Endothelial cell of umbilical vein (primary cell): ENCODE data around the gene AK5. TPM values are rescaled to one million over a fixed set of nuclear protein-coding genes. Genes with fewer than 3 reads are reported as not detected.

Source experiments
- BruUV-seq: library from RNA; stranded (reverse); fragments of 400-500 nt; replicated peaks from 2 replicates; lab custom pipeline; 2021; lab: Mats Ljungman, UMichigan
- CTCF ChIA-PET: fragments of 300-600, 350-600 bp; sonication (Branson Sonifier 250); formaldehyde crosslinking; loops from one replicate; lab custom pipeline; 2021; ENCODE audit warnings: antibody characterized with exemption, inconsistent platforms; lab: Charles Lee
- POLR2A ChIA-PET: fragments of 300-600, 350-600 bp; sonication (Branson Sonifier 250); formaldehyde crosslinking; loops from one replicate; lab custom pipeline; 2021; ENCODE audit warnings: antibody characterized with exemption, inconsistent platforms; lab: Charles Lee
- DNase-seq: peaks from one replicate; pipeline ENCODE4 v3.0.0-alpha.2; 2011; ENCODE audit warnings: low read depth, low spot score
- FAIRE-seq: peaks from 2 replicates; lab custom pipeline; 2011; peaks lifted over from hg19 to GRCh38; lab: Jason Lieb, UNC
- H2AFZ ChIP-seq: 2 replicates; pipeline ENCODE4 v1.6.0; 2012; ENCODE audit warnings: low read depth, low read length, control low read depth, inconsistent platforms
- H3K27ac ChIP-seq: 2 replicates; pipeline ENCODE4 v1.5.1; 2011; ENCODE audit warnings: low read depth, mild to moderate bottlenecking, control low read depth, low read length, moderate library complexity; ENCODE audit not compliant: insufficient read depth
- H3K27me3 ChIP-seq, 2 experiments: 2 replicates each; pipeline versions ENCODE4 v1.6.0 to v1.6.1; 2011; ENCODE audit warnings: low read length in 2 of 2, mixed read lengths in 1 of 2; ENCODE audit not compliant: control insufficient read depth in 2 of 2, insufficient read depth in 2 of 2
- H3K36me3 ChIP-seq, 2 experiments: 2 replicates in 1 of 2; 3 replicates in 1 of 2; pipeline ENCODE4 v1.5.1; 2011; ENCODE audit warnings: low read length in 2 of 2, mild to moderate bottlenecking in 1 of 2, moderate library complexity in 1 of 2; ENCODE audit not compliant: control insufficient read depth in 2 of 2, insufficient read depth in 2 of 2; ENCODE audit errors: extremely low read depth in 1 of 2
- H3K4me1 ChIP-seq: 3 replicates; pipeline ENCODE4 v1.5.1; 2011; ENCODE audit warnings: mild to moderate bottlenecking, low read length; ENCODE audit not compliant: control insufficient read depth, insufficient read depth; ENCODE audit errors: extremely low read depth
- H3K4me2 ChIP-seq: 2 replicates; pipeline ENCODE4 v1.6.1; 2011; ENCODE audit warnings: low read length, control low read depth, mixed read lengths; ENCODE audit not compliant: insufficient read depth
- H3K4me3 ChIP-seq, 3 experiments: fragments of 200-600 bp in 1 of 3; sonication (generic), shearing (Covaris generic) in 1 of 3; replicated peaks in 1 of 3; 2 replicates each; pipeline ENCODE4 v1.5.1; 2011 to 2016; ENCODE audit warnings: control low read depth in 3 of 3, low read length in 3 of 3, mild to moderate bottlenecking in 2 of 3, inconsistent platforms in 1 of 3, low read depth in 1 of 3, moderate library complexity in 1 of 3; ENCODE audit not compliant: insufficient read depth in 1 of 3
- H3K79me2 ChIP-seq: 2 replicates; pipeline ENCODE4 v1.6.0; 2012; ENCODE audit warnings: low read length, inconsistent platforms; ENCODE audit not compliant: control insufficient read depth, insufficient read depth
- H3K9ac ChIP-seq: replicated peaks from 2 replicates; pipeline ENCODE3; 2011; ENCODE audit warnings: low read length, control low read depth; ENCODE audit not compliant: insufficient read depth; ENCODE audit errors: extremely low read depth
- H3K9me1 ChIP-seq: replicated peaks from 3 replicates; pipeline ENCODE4 v1.6.0; 2011; ENCODE audit warnings: mild to moderate bottlenecking, low read length; ENCODE audit not compliant: control insufficient read depth, insufficient read depth; ENCODE audit errors: extremely low read depth
- H3K9me3 ChIP-seq: replicated peaks from 2 replicates; pipeline ENCODE4 v1.5.1; 2012; ENCODE audit warnings: low read length, inconsistent platforms; ENCODE audit not compliant: control insufficient read depth, insufficient read depth
- H4K20me1 ChIP-seq: replicated peaks from 2 replicates; pipeline ENCODE3; 2011; ENCODE audit warnings: mild to moderate bottlenecking, low read length; ENCODE audit not compliant: control insufficient read depth, insufficient read depth; ENCODE audit errors: extremely low read depth
- CTCF ChIP-seq, 2 donors: IDR thresholded peaks; 1 replicate in 1 of 2; 2 replicates in 1 of 2; pipeline ENCODE4 v1.5.1; 2011; ENCODE audit warnings: low read length in 2 of 2, mild to moderate bottlenecking in 2 of 2, moderate library complexity in 2 of 2, control low read depth in 1 of 2, inconsistent platforms in 1 of 2, low read depth in 1 of 2; ENCODE audit not compliant: insufficient read depth in 1 of 2; ENCODE audit errors: extremely low read depth in 1 of 2
- EZH2 ChIP-seq: IDR thresholded peaks from 2 replicates; pipeline ENCODE4 v1.6.1; 2012; ENCODE audit warnings: borderline replicate concordance, low read depth, mild to moderate bottlenecking, moderate library complexity, low read length, inconsistent platforms; ENCODE audit not compliant: severe bottlenecking
- FOS ChIP-seq: IDR thresholded peaks from 2 replicates; pipeline ENCODE4 v1.6.1; 2011; ENCODE audit warnings: mild to moderate bottlenecking, low read length, moderate library complexity, borderline replicate concordance; ENCODE audit not compliant: insufficient read depth
- GATA2 ChIP-seq: IDR thresholded peaks from 2 replicates; pipeline ENCODE4 v1.7.0; 2011; ENCODE audit warnings: low read depth, mild to moderate bottlenecking, moderate library complexity, mixed read lengths, low read length; ENCODE audit not compliant: insufficient read length, insufficient read depth
- MYC ChIP-seq: IDR thresholded peaks from one replicate; pipeline ENCODE4 v1.6.1; 2011; ENCODE audit warnings: mild to moderate bottlenecking, low read depth, low read length
- POLR2A ChIP-seq: IDR thresholded peaks from 2 replicates; pipeline ENCODE4 v1.6.1; 2012; ENCODE audit warnings: low read depth, mild to moderate bottlenecking, control low read depth, low read length
- POLR2AphosphoS5 ChIP-seq: IDR thresholded peaks from 2 replicates; pipeline ENCODE4 v1.6.1; 2012; ENCODE audit warnings: low read depth, mild to moderate bottlenecking, control low read depth, low read length, moderate library complexity; ENCODE audit not compliant: insufficient read depth
- dilution Hi-C: fragments of 300-500 bp; cut with MboI; formaldehyde crosslinking; loops from one replicate; pipeline ENCODE4 v1.15.0; 2019; ENCODE audit warnings: low sequenced_read_pairs; ENCODE audit not compliant: extremely low pct_ligation_motif_present
- intact Hi-C: fragments of 100-400 bp; cut with micrococcal nuclease; formaldehyde crosslinking; loops from one replicate; pipeline ENCODE4 v1.10.0; 2022
- polyA plus RNA-seq, 4 experiments: library from polyadenylated mRNA; depleted of rRNA in 3 of 4; stranded (reverse) in 3 of 4; unstranded in 1 of 4; fragments of >200 nt; gene quantifications; 2 replicates each; pipeline versions ENCODE4 v1.2.1 to v1.2.3, GENCODE V29; 2011 to 2012; ENCODE audit warnings: missing spikeins in 1 of 4
- total RNA-seq: library from RNA; stranded (reverse); gene quantifications from 2 replicates; pipeline ENCODE4 v1.2.3, GENCODE V29; 2021

AK5 gene
- total and polyA plus RNA-seq, 2 donors (not counting 3 experiments of a cell fraction or from before 2014, with no cell fraction given) = 5.0 to 7.5 TPM

- DNase-seq = peak; percentile 35
- FAIRE-seq = no peak
- TF ChIP-seq EZH2 = peak; percentile 39
- no peak for TF ChIP-seq POLR2AphosphoS5
- no peaks in the 10 kb centered on the region for H3K9me3 ChIP-seq
- no TSS peak for BruUV-seq
- H3K79me2 ChIP-seq = no peaks in the 10 kb centered on the region
- no peaks in the 10 kb centered on the region for H4K20me1 ChIP-seq
- ChIA-PET CTCF (interaction anchor here (0.8 to 1.6 kb wide), 5 partner anchors 11 to 254 kb away, joined by 3 to 9 read pairs (median 3); no protein-coding TSS in a partner anchor), POLR2A (no interaction called here)
- intact Hi-C loops = loop anchor here (1.0 to 10.0 kb wide), 2 partner anchors 251 to 402 kb away; partner anchors contain the start of gene ZZZ3
- H3K36me3 ChIP-seq = no peaks in the 10 kb centered on the region
- H3K9ac ChIP-seq = peak overlapping the region; percentile 47
- peak overlapping the region; percentile 90 for H2AFZ ChIP-seq
- peak overlapping the region; percentile 42 to 62 (median 57) for H3K4me3 ChIP-seq
- H3K4me1 ChIP-seq = peaks cover 17% of the 10 kb centered on the region
- H3K4me2 ChIP-seq = peak overlapping the region; percentile 41
- dilution Hi-C loops = no loop called here
- H3K27ac ChIP-seq = no peak overlapping the region
- H3K27me3 ChIP-seq = peaks cover 3 to 21% of the 10 kb centered on the region in 2 experiments
- H3K9me1 ChIP-seq = no peaks in the 10 kb centered on the region
These were observed 507 bp downstream of the AK5 start for GRCh38 chr1:77282187-77282865.

- ChIA-PET CTCF (interaction anchor here (0.7 to 1.6 kb wide), 2 partner anchors 11 to 251 kb away, joined by 3 read pairs; no protein-coding TSS in a partner anchor), POLR2A (no interaction called here)
- Histone ChIP-seq H3K4me2 (peak overlapping the region; percentile 41), H3K9me3 (no peaks in the 10 kb centered on the region), H3K4me1 (peaks cover 18% of the 10 kb centered on the region), H3K79me2 (no peaks in the 10 kb centered on the region), H3K27ac (no peak overlapping the region), H2AFZ (peak overlapping the region; percentile 90), H3K36me3 (no peaks in the 10 kb centered on the region), H4K20me1 (no peaks in the 10 kb centered on the region), H3K27me3 (peaks cover 3 to 16% of the 10 kb centered on the region in 2 experiments), H3K9ac (no peak overlapping the region), H3K9me1 (no peaks in the 10 kb centered on the region), H3K4me3 (peak overlapping the region; percentile 42 to 62 (median 57))
- dilution Hi-C loops = no loop called here
- no TSS peak for BruUV-seq
- peak; percentile 34 for DNase-seq
- intact Hi-C loops = loop anchor here (1.0 to 10.0 kb wide), 2 partner anchors 250 to 402 kb away; partner anchors contain the start of gene ZZZ3
- peak; percentile 12 for FAIRE-seq
- TF ChIP-seq EZH2 (no peak), CTCF (IDR thresholded peaks at IDR 0.05; ENCODE audit: extremely low read depth in 1 of 2, insufficient read depth in 1 of 2, low read depth in 1 of 2, low read length in 2 of 2) (no peak), FOS (no peak), POLR2AphosphoS5 (no peak), MYC (no peak), POLR2A (no peak), GATA2 (no peak)
These were observed 1.2 kb downstream of the AK5 start for GRCh38 chr1:77282866-77283539.
